A673 (cell line): Measurements from ENCODE around the gene PPFIBP1.

ENCODE experiments used
- CTCF ChIP-seq: fragments of 300-800, 200-600 bp; sonication (generic); conservative IDR thresholded peaks from 2 replicates; pipeline ENCODE4 v1.5.1; 2017; ENCODE audit warnings: low read depth, mild to moderate bottlenecking, antibody characterized with exemption, low read length, moderate library complexity, mixed read lengths
- EZH2 ChIP-seq: fragments of 200-600 bp; sonication (generic); IDR thresholded peaks from 2 replicates; pipeline ENCODE4 v1.6.1; 2017; ENCODE audit warnings: borderline replicate concordance, low read depth, mild to moderate bottlenecking, mixed read lengths, antibody characterized with exemption, low read length; ENCODE audit not compliant: poor library complexity, severe bottlenecking

- TF ChIP-seq CTCF (no peak), EZH2 (no peak)
Observed at GRCh38 chr12:27555361-27555760, 31.4 kb downstream of the PPFIBP1 start.
